ENCODE results near the gene EIF2AK3. TPM values are rescaled to one million over a fixed set of nuclear protein-coding genes. Genes with fewer than 3 reads are reported as not detected.

Gene EIF2AK3
- total and polyA plus RNA-seq, 2 donors (not counting 1 experiment from before 2014, with no cell fraction given) = 40.2 to 57.9 TPM

DNA sequence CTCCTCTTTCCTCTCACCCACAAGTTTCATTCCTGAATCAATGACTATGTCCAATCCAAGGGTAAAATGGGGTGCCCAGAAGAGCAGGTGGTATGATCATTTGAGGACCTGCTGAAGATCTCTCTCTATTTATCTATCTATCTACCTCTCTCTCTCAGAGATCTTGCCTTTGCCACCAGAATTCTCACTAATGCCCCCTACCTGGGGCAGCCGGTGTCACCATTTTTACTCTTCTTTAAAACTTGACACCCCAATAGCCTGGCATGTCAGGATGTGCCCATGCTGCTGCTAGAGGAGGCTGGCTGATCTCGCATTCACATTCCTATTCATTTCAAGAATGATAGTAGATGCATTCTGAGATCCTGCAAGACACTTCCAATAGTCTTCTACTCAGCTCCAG lies 40.0 kb upstream of the EIF2AK3 start:
- H3K27ac Mint-ChIP-seq = no peak overlapping the region

DNA sequence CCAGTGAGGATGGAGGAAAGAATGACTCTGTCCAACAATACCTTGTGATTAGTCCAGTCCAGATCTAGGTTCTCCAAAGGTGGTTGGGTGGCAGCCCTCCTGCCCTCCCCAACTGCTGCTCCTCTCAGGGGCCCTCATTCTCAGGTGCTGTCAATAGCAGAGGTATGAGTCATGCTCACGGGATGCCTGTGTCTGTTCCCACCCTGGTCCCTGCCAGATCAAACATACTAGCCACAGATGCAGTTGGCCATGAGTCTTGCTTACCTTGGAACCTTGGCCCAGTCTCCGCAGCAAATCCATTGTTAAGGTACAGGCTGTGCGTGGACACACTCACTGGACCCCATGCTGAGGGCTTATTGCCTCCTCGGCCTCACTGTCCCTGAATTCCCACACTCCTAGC lies 39.3 kb upstream of the EIF2AK3 start:
- no peak overlapping the region for H3K4me2 ChIP-seq (replicated peaks; ENCODE audit: low read depth, low read length, poor library complexity, severe bottlenecking)
- DNase-seq (no peak), ATAC-seq (ENCODE audit: low read depth) (no peak)
- H3K4me1 ChIP-seq (ENCODE audit: control insufficient read depth in 2 of 2, insufficient read depth in 2 of 2, low read length in 2 of 2) = peaks cover 0 to 3% of the 10 kb centered on the region in 2 donors
- 98% methylated on average over 4 of the region's 4 CpGs for WGBS (ENCODE audit: insufficient coverage)
- H3K27ac ChIP-seq (ENCODE audit: low read length in 2 of 2) = no peak overlapping the region
- intact Hi-C loops (cut with micrococcal nuclease) = no loop called here
- H3K4me3 ChIP-seq (ENCODE audit: control extremely low read depth in 1 of 5, extremely low read depth in 1 of 5, insufficient read depth in 1 of 5, low read depth in 2 of 5, low read length in 4 of 5) = no peak overlapping the region
- H3K27me3 ChIP-seq (replicated peaks in 1 of 4; ENCODE audit: control extremely low read depth in 1 of 4, control insufficient read depth in 3 of 4, insufficient read depth in 4 of 4, low read length in 3 of 4) = no peaks in the 10 kb centered on the region
- no peaks in the 10 kb centered on the region for H3K27me3 Mint-ChIP-seq
- no peak overlapping the region for H3K9ac ChIP-seq (ENCODE audit: low read length)
- ChIA-PET CTCF (interaction anchor here (1.8 to 13.6 kb wide), 3 partner anchors 18 to 78 kb away, joined by 4 to 540 read pairs (median 49); partner anchors contain the start of gene EIF2AK3), POLR2A (no interaction called here)
- H2AFZ ChIP-seq (ENCODE audit: insufficient read depth, low read depth, low read length, poor library complexity, severe bottlenecking) = no peak overlapping the region
- H3K36me3 ChIP-seq (replicated peaks in 1 of 2; ENCODE audit: control extremely low read depth in 1 of 2, control insufficient read depth in 1 of 2, extremely low read depth in 1 of 2, insufficient read depth in 2 of 2, low read length in 1 of 2) = no peaks in the 10 kb centered on the region
- H3K9me3 ChIP-seq (ENCODE audit: control extremely low read depth in 1 of 3, control insufficient read depth in 2 of 3, insufficient read depth in 1 of 3, low read length in 2 of 3) = no peaks in the 10 kb centered on the region
- no peaks in the 10 kb centered on the region for H3K9me3 Mint-ChIP-seq (ENCODE audit: insufficient read depth)
- H4K20me1 ChIP-seq (ENCODE audit: control insufficient read depth, insufficient read depth, low read length, poor library complexity, severe bottlenecking) = no peaks in the 10 kb centered on the region
- TF ChIP-seq, protein P1, sequence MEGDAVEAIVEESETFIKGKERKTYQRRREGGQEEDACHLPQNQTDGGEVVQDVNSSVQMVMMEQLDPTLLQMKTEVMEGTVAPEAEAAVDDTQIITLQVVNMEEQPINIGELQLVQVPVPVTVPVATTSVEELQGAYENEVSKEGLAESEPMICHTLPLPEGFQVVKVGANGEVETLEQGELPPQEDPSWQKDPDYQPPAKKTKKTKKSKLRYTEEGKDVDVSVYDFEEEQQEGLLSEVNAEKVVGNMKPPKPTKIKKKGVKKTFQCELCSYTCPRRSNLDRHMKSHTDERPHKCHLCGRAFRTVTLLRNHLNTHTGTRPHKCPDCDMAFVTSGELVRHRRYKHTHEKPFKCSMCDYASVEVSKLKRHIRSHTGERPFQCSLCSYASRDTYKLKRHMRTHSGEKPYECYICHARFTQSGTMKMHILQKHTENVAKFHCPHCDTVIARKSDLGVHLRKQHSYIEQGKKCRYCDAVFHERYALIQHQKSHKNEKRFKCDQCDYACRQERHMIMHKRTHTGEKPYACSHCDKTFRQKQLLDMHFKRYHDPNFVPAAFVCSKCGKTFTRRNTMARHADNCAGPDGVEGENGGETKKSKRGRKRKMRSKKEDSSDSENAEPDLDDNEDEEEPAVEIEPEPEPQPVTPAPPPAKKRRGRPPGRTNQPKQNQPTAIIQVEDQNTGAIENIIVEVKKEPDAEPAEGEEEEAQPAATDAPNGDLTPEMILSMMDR (IDR thresholded peaks at IDR 0.05) = no peak
- TF ChIP-seq EZH2 (IDR thresholded peaks at IDR 0.05; ENCODE audit: borderline replicate concordance, insufficient read depth, low read depth, low read length, poor library complexity, severe bottlenecking) = no peak
- H3K27ac Mint-ChIP-seq = no peak overlapping the region
- no peaks in the 10 kb centered on the region for H3K4me1 Mint-ChIP-seq
- no peak overlapping the region for H3K4me3 Mint-ChIP-seq
- H3K79me2 ChIP-seq (ENCODE audit: control insufficient read depth, insufficient read depth, low read length) = no peaks in the 10 kb centered on the region

More for the DNA sequence above, 40.0 kb upstream of the EIF2AK3 start:
- Histone ChIP-seq H3K4me1 (ENCODE audit: control insufficient read depth in 2 of 2, insufficient read depth in 2 of 2, low read length in 2 of 2) (peaks cover 0 to 3% of the 10 kb centered on the region in 2 donors), H4K20me1 (ENCODE audit: control insufficient read depth, insufficient read depth, low read length, poor library complexity, severe bottlenecking) (no peaks in the 10 kb centered on the region), H3K9me3 (ENCODE audit: control extremely low read depth in 1 of 3, control insufficient read depth in 2 of 3, insufficient read depth in 1 of 3, low read length in 2 of 3) (no peaks in the 10 kb centered on the region), H3K9ac (ENCODE audit: low read length) (no peak overlapping the region), H2AFZ (ENCODE audit: insufficient read depth, low read depth, low read length, poor library complexity, severe bottlenecking) (no peak overlapping the region), H3K27me3 (replicated peaks in 1 of 4; ENCODE audit: control extremely low read depth in 1 of 4, control insufficient read depth in 3 of 4, insufficient read depth in 4 of 4, low read length in 3 of 4) (no peaks in the 10 kb centered on the region), H3K79me2 (ENCODE audit: control insufficient read depth, insufficient read depth, low read length) (no peaks in the 10 kb centered on the region), H3K27ac (ENCODE audit: low read length in 2 of 2) (no peak overlapping the region), H3K4me3 (ENCODE audit: control extremely low read depth in 1 of 5, extremely low read depth in 1 of 5, insufficient read depth in 1 of 5, low read depth in 2 of 5, low read length in 4 of 5) (no peak overlapping the region), H3K36me3 (replicated peaks in 1 of 2; ENCODE audit: control extremely low read depth in 1 of 2, control insufficient read depth in 1 of 2, extremely low read depth in 1 of 2, insufficient read depth in 2 of 2, low read length in 1 of 2) (no peaks in the 10 kb centered on the region), H3K4me2 (replicated peaks; ENCODE audit: low read depth, low read length, poor library complexity, severe bottlenecking) (no peak overlapping the region)
- peaks cover 5% of the 10 kb centered on the region for H3K4me1 Mint-ChIP-seq
- H3K9me3 Mint-ChIP-seq (ENCODE audit: insufficient read depth) = no peaks in the 10 kb centered on the region
- TF ChIP-seq, protein P1 (IDR thresholded peaks at IDR 0.05) = no peak
- TF ChIP-seq EZH2 (IDR thresholded peaks at IDR 0.05; ENCODE audit: borderline replicate concordance, insufficient read depth, low read depth, low read length, poor library complexity, severe bottlenecking) = no peak
- intact Hi-C loops (cut with micrococcal nuclease) = no loop called here
- WGBS (ENCODE audit: insufficient coverage) = no CpG with 5 or more reads among the region's 2 CpGs
- POLR2A ChIA-PET = interaction anchor here (1.5 kb wide), 1 partner anchor 41 kb away, joined by 3 read pairs; no protein-coding TSS in a partner anchor
- no peaks in the 10 kb centered on the region for H3K27me3 Mint-ChIP-seq
- DNase-seq (no peak), ATAC-seq (ENCODE audit: low read depth) (no peak)
- no peak overlapping the region for H3K4me3 Mint-ChIP-seq
- CTCF ChIA-PET = interaction anchor here (1.0 to 13.6 kb wide), 6 partner anchors 17 to 79 kb away, joined by 3 to 540 read pairs (median 4); partner anchors contain the start of gene EIF2AK3
